GM21447 (cell line): ENCODE measurements around the gene ARSA.
"Not testable (repeated sequence)": the region's sequence is repeated elsewhere in the genome, so short reads cannot be mapped to it uniquely, and the experiment has no call there.

Experiments
- ATAC-seq: cut with Tn5 transposase; IDR thresholded peaks from one replicate; pipeline ENCODE4 v1.9.1; 2021; ENCODE audit not compliant: unreplicated experiment

The ARSA gene

DNA sequence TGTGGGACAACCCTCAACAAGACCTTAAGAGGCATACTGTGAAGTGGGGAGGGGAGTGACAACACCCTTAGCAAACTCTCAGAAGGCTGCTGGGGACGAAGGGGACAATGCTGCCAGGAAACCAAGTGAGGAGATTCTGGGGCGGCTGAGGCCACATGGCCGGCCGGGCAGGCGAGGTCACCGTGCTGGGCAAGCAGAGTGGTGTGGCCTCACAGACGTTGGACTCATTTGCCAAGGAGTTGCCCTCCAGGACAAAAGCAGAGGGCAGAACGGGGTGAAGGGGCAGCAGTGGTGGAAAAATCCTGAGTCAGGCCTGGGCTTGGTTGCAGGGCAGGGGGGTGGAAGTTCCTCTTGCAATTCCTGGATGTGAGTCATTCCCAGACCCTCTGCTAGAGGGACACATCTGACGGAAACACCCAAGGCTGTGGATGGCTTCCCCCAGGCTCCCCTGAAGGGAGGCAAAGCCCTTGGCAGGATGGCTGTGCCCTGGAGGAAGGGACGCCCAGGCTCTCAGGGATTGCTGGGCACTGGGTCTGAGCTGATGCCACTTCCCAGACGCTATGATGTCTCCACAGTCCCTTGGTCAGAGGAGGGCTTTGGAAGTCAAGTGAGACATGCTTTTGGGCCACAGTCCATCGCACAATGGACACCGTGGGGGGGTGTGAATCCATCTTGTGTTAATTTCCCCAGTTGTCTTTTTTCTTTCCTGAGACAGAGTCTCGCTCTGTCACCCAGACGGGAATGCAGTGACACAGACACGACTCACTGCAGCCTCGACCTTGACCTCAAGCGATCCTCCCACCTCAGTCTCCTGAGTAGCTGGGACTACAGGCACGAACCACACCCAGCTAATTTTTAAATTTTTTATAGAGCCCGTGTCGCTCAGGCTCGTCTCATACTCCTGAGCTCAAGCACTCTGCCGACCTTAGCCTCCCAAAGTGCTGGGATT lies 28.4 kb upstream of the ARSA start:
- ATAC-seq, result no peak

DNA sequence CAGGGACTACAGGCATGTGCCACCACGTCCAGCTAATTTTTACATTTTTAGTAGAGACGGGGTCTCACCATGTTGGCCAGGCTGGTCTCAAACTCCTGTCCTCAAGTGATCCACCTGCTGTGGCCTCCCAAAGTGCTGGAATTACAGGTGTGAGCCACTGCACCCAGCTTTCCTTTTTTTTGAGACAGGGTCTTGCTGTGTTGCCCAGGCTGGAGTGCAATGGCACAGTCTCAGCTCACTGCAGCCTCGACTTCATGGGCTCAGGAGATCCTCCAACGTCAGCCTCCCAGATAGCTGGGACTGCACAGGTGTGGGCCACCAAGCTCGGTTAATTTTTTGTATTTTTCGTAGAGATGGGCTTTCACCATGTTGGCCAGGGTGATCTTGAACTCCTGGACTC lies 26.7 kb upstream of the ARSA start:
- not testable (repeated sequence) for ATAC-seq

DNA sequence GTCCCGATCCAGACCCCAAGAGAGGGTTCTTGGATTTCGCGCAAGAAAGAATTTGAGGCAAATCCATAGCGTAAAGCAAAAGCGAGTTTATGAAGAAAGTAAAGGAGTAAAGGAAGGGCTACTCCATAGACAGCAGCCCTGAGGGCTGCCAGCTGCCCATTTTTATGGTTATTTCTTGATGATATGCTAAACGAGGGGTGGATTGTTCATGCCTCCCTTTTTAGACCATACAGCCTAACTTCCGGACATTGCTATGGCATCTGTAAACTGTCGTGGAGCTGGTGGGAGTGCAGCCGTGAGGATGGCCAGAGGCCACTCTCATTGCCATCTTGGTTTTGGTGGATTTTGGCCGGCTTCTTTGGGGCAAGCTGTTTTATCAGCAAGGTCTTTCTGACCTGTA lies 25.3 kb upstream of the ARSA start:
- ATAC-seq, result no peak

DNA sequence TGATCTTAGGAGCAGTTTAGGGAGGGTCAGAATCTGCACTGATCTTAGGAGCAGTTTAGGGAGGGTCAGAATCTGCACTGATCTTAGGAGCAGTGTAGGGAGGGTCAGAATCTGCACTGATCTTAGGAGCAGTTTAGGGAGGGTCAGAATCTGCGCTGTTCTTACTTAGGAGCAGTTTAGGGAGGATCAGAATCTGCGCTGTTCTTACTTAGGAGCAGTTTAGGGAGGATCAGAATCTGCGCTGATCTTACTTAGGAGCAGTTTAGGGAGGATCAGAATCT lies 15.8 kb upstream of the ARSA start:
- not testable (repeated sequence) for ATAC-seq

DNA sequence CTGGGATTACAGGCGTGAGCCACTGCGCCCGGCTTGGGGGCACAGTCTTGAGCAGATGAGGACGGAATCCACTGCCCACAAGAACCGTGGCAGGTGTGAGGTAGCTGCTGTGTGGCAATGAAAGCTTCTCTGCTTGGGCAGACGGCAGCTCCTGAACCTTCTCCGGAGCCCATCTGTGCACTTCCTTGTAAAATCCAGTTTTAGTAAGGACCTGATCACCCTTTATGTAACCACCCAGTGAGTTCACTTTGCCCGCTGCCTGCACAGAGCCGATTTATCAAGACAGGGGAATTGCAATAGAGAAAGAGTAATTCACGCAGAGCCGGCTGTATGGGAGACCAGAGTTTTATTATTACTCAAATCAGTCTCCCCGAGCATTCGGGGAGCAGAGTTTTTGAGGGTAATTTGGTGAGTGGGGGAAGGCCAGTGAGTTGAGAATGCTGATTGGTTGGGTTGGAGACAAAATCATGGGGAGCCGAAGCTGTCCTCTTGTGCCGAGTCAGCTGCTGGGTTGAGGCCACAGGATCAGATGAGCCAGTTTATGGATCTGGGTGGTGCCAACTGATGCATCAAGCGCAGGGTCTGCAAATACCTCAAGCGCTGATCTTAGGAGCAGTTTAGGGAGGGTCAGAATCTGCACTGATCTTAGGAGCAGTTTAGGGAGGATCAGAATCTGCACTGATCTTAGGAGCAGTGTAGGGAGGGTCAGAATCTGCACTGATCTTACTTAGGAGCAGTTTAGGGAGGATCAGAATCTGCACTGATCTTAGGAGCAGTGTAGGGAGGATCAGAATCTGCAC lies 15.3 kb upstream of the ARSA start:
- ATAC-seq, result not testable (repeated sequence)

DNA sequence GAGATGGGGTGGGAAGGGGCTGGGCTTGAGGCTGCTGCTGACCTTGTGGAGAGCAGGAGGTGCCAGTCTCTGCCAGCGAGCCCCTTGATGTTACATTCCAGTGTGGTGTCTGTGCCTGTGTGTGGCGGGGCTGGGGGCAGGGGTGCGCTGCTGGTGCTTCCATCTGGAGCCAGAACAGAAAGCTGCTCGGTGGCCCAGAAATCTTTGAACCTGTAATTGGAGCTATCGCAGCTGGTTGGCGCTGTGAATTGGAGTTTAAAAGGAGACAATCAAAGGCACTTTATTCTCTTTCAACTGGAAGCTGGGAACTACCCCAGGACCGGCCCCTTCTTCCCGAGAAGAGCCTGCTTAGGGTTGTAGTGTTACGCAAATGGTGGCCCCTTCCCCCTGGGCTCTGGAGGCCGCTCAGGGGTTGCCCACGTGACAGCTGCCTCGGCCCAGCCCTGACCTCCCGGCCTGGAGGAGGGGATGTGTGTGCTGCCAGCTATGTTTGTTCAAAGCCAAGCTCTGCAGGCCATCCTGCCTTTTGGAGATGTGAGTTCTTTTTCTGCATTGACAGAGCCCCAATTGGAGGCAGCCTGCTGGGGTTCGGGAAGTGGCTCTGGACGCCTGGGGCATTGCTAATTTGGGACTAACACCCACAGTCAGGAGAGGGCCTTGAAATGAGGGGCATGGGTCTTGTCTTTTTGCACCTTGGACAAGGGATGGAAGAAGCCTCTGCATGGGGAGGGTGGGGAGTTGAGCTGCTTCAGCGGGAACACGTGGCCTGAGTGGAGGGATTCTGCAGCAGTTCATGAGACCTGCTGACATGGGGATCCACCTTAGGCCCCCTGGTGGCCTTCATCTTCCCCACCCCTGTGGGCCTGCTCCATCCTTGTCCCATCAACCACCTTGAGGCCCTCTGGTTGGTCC lies 14.0 kb upstream of the ARSA start:
- no peak for ATAC-seq

DNA sequence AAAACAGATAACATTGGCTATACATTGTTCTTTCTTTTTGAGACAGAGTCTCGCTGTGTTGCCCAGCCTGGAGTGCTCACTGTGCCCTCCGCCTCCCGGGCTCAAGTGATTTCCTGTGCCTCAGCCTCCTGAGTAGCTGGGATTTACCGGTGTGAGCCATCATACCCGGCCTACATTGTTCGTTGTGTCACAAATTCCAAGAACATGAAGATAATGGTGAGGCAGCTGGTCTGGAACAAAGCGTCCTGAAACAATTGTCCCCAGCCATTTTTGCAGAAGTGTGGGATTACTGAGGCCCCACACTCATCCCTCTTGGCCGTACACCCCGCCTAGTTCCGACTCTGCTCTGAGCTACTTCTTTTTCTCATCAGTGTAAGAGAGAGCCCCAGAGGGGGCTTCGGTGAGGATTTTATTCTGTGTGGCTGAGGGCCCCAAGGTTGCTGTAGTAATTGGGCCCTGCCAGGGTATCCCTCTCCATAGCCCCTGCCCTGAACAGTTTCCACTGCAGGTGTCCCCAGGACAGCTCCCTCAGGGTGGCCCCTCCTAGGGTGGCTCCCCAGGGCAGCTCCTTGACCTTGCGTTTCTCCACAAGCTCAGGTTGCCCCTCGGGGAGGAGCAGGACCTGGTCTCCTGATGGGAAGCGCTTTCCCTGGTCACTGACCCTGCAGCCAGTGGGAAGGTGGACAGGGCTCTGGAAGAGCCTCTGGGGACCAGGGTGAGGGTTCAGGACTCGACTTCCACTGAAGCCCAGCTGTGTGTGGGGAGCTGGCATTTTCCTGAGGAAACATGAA lies 13.1 kb upstream of the ARSA start:
- no peak for ATAC-seq

DNA sequence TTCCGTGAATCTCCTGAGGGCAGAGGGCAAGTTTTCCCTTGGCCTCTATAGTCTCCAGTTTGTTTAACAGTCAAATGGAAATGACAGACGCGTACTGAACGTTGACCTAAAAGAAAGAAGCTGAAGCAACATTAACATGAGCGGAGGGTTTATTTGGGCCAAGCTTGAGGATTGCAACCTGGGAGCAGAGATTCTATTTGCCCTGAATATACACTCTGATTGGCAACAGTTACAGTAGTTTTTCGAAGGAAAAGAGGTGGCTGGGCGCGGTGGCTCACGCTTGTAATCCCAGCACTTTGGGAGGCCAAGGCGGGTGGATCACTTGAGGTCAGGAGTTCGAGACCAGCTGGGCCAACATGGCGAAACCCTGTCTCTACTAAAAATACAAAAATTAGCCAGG lies 12.3 kb upstream of the ARSA start:
- ATAC-seq, result not testable (repeated sequence)

DNA sequence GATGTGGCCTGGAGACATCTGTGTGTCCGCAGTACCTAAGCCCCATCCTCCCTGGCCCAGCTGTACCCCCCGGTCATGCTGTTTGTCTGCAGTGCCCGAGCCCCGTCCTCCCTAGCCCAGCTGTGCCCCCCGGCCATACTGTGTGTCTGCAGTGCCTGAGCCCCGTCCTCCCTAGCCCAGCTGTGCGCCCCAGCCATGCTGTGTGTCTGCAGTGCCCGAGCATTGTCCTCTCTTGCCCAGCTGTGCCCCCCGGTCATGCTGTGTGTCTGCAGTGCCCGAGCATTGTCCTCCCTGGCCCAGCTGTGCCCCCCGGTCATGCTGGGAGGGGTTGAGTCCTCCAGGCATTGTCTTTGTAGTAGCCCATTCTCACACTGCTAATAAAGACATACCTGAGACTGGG lies 7.6 kb upstream of the ARSA start:
- ATAC-seq, result no peak

DNA sequence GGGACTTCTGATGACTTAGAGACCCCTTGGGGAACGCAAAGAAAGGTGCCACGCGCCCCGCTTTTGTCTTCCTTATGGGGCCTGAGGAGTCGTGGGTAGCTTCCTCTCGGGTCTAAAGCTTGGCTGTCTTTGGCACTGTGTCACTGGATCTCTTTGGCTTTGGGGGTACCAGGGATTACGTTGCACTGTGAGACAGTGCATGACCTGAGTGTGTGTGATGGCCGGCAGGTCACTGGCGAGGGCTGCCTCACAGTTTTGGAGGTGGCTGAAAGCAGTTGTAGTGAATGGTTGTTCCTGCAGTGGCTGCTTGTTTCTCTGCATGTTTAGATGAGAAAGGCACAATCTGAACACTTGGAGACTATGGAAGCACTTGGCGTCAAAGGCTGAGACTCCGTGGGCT lies 5.8 kb upstream of the ARSA start:
- no peak for ATAC-seq

DNA sequence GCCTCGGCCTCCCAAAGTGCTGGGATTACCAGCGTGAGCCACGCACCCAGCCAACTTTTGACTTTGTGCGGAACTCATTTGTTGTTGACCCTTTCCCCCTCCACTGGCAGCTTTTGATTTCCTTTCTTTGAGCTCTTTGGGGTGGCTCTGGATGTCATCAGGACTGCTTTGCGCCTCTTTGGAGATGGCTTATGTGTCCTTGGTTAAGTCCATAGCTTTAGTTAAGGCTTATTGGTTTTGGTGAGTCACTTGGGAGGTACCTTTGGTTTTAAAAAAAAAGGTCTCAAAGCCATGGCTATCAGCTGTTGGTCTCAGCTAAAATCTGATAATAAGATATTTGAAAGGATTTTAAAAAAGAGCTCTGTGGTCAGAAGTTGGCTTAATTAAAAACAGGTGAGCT lies 5.1 kb upstream of the ARSA start:
- no peak for ATAC-seq

DNA sequence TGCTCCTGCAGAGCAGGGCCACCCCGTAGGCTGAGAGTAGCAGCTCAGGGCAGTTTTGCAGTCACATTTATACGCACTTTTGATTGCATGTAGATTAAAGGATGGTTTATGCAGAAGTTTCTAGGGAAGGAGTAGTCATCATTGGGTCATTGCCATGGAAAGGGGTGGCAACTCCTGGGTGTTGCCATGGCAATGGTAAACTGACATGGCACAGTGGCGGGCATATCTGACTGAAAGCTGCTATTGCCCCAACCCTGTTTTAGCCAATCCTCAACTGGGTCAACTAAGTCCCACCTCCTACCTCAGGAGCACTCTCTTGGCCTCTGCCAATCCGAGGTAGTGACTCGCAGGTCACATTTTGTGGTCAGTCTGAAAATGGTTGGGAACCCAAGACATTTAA lies 2.4 kb upstream of the ARSA start:
- ATAC-seq, result no peak

DNA sequence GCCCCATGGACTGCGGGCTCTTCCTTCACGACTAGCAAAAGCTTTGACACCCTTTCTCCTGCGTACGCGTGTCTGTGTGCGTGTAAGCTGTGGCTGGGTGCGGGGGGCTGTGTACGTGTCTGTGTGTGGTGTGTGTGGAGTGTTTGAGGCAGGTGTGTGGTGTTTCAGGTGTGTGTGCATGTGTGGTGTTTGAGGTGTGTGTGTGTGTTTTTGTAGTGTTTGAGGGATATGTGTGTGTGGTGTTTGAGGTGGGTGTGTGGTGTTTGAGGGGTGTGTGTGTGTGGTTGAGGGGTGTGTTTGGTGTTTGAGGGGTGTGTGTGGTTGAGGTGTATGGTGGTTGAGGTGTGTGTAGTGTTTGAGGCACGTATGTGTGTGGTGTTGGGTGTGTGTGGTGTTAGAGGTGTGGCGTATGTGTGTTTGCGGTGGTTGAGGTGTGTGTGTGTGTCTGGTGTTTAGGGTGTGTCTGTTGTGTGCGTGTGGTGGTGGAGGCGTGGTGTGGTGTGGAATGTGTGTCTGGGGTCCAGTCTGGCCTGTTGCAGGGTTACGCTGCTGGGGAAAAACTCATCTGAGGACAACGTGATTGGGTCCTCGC lies 687 bp upstream of the ARSA start:
- no peak for ATAC-seq

DNA sequence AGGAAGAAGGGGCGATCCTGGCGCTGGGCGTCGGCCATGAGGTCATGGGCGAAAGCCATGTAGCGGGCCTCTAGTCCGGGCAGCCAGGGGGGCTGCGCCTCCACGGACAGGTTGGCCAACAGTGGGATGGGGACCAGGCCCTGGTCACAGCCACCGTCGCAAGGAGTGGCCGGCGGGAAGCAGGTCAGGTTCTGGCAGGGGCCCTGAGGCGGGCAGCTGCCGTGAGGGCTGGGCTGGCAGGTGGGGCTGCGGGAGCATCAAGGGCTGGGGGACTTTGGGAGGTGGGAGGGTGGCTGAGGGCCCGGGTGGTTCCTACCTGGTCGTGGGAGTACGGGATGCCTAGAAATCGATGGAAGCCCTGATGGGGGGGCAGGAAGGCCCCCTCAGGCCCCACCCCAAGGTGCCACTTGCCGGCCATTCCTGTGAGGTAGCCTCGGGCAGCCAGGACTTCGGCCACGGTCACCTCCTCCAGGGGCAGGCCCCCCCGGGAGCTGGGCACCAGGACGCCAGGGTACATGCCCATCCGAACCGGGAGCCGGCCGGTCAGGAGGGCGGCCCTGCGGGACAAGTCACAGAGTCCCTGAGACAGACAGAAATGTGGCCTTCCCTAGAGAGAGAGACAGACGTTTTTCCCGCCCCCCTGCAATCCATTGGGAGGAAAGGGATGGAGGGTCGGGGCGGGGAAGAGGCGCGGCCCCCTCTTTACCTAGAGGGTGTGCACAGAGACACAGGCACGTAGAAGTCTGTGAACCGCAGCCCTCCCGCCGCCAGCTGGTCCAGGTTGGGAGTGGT lies 906 bp downstream of the ARSA start:
- no peak for ATAC-seq

DNA sequence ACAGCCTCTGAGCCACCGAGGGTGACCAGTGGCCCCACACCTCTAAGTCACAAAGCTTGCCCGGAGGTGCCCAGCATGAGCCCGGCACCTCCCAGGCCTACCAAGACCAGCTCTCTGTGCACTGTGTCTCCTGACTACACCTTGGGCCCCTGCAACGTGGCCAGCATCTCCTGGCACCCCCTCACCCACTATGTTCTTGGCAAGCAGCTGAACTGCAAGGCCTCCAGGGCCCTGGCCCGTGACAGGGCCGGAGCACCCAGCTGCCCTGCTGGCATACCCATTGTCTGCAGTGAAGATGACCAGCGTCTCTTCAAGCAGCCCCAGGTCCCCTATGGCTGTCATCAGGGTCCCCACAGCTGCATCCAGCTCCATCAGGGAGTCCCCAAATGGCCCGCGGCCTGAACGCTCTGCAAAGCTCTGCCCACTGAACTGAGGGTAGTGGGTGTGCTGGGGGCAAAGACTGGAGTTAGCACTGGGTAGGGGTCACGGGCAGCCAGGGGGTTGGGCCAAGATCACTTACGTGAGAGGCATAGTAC lies 1.6 kb downstream of the ARSA start:
- ATAC-seq, result no peak

DNA sequence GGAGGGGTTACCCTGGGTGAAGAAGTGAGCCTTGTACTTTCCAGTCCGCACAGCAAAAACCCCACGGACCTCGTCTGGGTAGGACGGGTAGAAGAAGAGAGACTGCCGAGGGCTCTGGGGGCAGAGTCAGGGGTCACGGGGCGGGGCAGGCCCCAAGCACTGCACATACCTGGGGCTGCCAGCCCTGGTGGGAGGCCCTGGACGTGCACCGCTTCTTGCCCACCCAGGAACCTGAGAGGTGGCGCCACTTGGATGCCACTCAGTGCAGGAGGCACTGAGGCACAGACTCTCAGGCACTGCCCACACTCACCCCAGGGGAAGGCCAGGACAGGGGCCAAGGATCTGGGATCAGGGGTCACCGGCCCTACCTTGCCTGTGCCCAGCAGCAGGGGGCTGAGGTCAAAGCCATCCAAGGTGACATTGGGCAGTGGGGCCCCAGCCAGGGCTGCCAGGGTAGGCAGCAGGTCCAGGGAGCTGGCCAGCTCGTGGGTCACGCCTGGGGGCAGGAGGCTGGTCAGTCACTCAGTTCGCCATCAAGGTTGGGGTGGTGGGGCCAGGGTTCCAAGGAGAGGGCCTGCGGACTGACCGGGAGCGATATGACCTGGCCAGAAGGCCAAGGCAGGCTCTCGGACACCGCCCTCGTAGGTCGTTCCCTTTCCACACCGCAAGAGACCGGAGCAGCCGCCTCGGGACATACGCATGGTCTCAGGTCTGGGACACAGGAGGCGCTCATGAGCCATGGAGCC lies 2.2 kb downstream of the ARSA start:
- no peak for ATAC-seq

DNA sequence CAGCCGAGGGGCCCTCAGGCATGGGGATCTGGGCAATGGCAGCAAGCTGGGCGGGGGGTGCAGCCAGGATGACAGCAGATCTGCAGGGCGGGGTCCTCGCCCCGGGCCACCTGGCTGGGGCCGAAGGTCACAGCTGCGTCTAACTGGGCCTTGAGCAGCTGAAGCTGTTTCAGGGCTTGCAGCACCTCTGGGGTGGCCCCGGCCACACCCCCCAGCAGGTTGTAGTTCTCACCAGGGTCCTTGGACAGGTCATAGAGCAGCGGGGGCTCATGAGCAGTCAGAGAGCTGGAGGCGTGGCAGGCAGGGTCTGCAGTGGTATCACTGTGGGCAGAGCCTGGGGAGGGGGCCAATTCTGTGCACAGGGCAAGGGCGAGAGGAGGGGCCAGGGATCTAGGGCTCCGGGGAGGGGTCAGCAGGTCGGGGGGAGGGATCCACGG lies 2.8 kb downstream of the ARSA start:
- ATAC-seq, result no peak

DNA sequence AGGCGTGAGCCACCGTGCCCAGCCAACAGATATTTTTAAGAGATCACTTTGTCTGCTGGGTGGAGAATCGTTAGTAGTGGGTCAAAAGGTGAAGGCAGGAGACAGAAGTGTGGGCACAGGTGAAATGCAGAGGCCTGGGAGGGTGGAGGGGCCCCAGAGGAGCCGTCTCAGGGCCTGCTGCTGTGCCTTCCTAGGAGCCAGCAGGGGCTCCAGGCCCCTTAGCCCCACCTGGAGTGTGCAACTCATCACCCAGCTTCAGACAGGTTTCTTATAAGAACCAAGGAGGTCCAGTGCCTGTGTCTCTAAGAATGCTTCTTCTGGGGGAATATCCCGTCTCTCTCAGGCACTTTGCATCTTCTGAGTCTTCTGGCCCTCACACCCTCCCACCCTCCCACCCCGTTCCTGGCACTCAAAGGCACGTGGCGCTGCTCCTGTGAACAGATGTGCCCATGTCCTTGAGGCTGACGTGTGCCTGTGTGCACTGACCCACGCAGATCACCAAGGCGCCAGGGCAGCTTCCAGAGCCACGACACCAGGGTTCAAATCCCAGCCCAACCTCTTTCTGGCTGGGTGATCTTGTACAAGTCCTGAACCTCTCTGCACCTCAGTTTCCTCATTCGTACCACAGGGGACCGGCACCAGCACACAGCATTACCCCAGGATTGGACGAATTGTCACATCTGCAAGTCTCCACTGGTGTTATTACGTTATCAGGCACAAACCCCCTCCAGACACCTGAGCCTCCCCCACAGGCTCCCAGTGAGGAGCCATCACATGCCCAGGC lies 3.4 kb downstream of the ARSA start:
- ATAC-seq, result no peak
